AG09309 (cell line): Measurements from ENCODE around the gene CCDC89.
A peak's percentile ranks its signal among the peaks of the same experiment; 100 is the strongest.
"Not testable (repeated sequence)": the region's sequence is repeated elsewhere in the genome, so short reads cannot be mapped to it uniquely, and the experiment has no call there.

ENCODE experiments used
- DNase-seq: peaks from one replicate; pipeline ENCODE4 v3.0.0-alpha.2; 2010; ENCODE audit warnings: low read depth
- H3K4me3 ChIP-seq: 2 replicates; pipeline ENCODE4 v1.5.1; 2011; ENCODE audit warnings: mild to moderate bottlenecking, low read depth, low read length, moderate library complexity; ENCODE audit not compliant: control insufficient read depth
- CTCF ChIP-seq: IDR thresholded peaks from 2 replicates; pipeline ENCODE4 v1.5.1; 2011; ENCODE audit warnings: mild to moderate bottlenecking, low read depth, low read length, inconsistent platforms; ENCODE audit not compliant: insufficient read depth, control insufficient read depth; ENCODE audit errors: missing control alignments

Gene CCDC89

GRCh38 chr11:85663753-85664614 is 22.0 kb downstream of the CCDC89 start:
- no peak for DNase-seq

GRCh38 chr11:85663080-85663752 is 22.8 kb downstream of the CCDC89 start:
- TF ChIP-seq CTCF, result no peak
- H3K4me3 ChIP-seq, result peak overlapping the region; percentile 72
- no peak for DNase-seq

More at GRCh38 chr11:85663753-85664614, 22.0 kb downstream of the CCDC89 start:
- peak overlapping the region; percentile 72 for H3K4me3 ChIP-seq
- TF ChIP-seq CTCF, result peak; percentile 60

- TF ChIP-seq CTCF, result no peak
- peak overlapping the region; percentile 72 for H3K4me3 ChIP-seq
Measured at GRCh38 chr11:85661972-85662664, 23.9 kb downstream of the CCDC89 start.

GRCh38 chr11:85658180-85658579 is 27.8 kb downstream of the CCDC89 start:
- no peak for DNase-seq
- no peak for TF ChIP-seq CTCF

More at GRCh38 chr11:85661972-85662664, 23.9 kb downstream of the CCDC89 start:
- no peak for DNase-seq

GRCh38 chr11:85656777-85657176 is 29.2 kb downstream of the CCDC89 start:
- no peak for TF ChIP-seq CTCF
- H3K4me3 ChIP-seq, result no peak overlapping the region
- DNase-seq, result no peak

More at GRCh38 chr11:85658180-85658579, 27.8 kb downstream of the CCDC89 start:
- H3K4me3 ChIP-seq, result no peak overlapping the region

GRCh38 chr11:85654343-85654742 is 31.7 kb downstream of the CCDC89 start:
- H3K4me3 ChIP-seq, DNase-seq: not testable (repeated sequence)
